ENCODE data around the gene STK33.
"Not testable (repeated sequence)": the region's sequence is repeated elsewhere in the genome, so short reads cannot be mapped to it uniquely, and the experiment has no call there.

Gene STK33

GRCh38 chr11:8533332-8533731 lies 60.7 kb downstream of the STK33 start:
- no peak for DNase-seq

DNA sequence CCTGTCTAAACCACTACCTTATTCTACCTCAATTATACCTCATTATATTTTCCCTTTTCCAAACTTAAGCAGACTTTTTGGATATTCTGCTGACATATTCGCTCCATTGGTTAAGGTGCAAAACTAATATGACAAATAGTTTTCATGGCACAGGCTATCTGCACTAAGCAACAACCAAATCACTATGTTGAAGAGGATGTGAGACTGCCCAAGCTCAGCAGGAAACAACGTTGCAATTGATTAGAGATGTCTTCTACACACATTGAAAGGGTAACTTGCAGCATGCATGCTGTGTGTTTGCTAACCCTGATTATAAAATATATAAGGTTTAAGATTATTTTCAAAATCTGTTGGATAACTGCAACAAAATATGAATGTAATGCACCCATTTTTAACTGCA lies 61.6 kb downstream of the STK33 start:
- DNase-seq = no peak

DNA sequence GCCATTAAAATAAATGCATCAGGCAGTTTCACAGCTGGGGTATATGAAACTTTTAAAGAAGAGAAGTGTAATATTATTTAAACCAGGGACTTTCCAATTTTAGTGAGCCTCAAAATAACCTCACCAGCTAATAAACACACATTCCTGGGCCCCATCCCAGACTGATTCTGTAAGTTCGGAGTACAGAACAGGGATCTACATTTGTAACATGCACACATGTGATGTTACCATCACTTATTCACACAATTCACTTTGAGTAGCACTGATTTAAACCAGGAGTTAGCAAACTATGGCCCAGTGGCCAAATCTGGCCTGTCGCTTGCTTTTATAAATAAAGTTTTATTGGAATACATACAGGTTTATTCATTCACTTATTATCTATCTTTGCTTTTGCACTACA lies 62.0 kb downstream of the STK33 start:
- DNase-seq = no peak

GRCh38 chr11:8531312-8531711 lies 62.7 kb downstream of the STK33 start:
- peak; percentile 44 to 69 for DNase-seq

DNA sequence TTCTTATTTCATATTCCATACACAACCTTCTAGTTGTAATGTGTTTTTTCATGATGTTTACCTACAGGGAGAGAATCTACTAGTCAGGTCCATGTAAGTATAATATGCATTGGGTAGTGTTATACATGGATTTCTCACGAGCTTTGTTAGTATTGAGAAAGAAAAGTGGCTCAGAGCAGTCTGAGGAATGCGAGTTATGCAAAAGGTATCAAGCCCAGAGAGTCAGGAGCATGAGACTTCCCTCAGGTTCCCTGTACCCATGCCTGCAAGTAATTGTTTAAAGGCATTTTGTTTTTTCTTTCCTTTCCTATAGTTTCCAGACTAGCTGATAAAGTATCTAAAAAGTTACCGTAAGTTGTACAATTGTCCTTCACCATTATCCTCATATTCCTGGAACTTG lies 66.1 kb downstream of the STK33 start:
- no peak for DNase-seq

- no peak for DNase-seq
These were observed 70.6 kb downstream of the STK33 start for GRCh38 chr11:8523396-8523795.

DNA sequence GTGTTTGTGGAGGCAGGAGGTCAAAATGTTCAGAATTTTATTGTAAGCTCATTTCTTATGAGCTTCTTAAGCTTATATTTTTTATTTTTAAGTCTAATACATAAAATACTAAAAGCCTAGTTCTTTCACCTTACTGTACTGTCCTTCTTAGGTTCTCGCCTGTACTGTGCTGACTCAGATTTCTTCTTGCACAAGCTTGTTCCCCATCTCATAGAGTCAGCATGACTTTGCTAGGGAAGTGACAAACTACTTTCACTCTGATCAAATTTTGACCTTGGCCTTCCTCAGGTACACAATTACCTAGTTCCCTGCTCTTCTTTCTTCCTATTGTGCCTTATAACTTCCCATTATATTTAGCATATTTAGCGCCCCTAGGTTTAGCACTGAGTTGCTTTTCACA lies 81.5 kb downstream of the STK33 start:
- DNase-seq = no peak

GRCh38 chr11:8503910-8504364 lies 90.1 kb downstream of the STK33 start:
- DNase-seq = no peak

DNA sequence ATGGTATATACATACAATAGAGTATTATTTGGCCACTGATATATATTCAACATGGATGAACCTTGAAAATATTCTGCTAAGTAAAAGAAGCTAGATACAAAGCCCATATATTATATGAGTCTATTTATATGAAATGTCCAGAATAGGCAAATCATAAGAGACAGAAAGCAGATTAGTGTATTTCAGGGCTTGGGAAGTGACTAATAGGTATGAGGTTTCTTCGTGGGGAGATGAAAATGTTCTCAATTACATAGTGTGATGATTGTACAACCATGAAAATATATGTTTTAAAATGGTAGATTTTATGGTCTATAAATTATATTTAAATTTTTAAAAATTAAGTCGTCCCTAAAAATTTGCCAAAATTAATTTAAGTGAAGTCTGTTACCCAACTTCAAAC lies 92.2 kb downstream of the STK33 start:
- no peak for DNase-seq

DNA sequence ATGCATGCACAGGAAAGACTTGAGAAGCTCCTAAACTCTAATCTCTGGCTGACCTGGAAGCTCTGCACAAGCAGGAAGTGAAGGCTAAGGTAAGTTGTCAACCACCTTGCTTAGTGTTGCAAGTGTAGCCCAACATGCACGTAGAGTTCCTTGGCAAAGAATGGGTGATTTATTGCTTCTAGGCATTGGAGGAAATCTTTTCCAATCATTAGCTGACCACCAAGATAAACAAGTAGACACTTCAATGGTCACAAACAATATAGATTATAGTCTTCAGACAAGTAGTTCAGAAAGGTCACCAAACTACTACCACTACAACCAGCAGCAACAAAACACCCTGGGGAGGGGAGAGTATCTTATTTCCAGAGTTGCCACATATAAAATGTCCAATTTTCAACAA lies 105.6 kb downstream of the STK33 start:
- no peak for DNase-seq

DNA sequence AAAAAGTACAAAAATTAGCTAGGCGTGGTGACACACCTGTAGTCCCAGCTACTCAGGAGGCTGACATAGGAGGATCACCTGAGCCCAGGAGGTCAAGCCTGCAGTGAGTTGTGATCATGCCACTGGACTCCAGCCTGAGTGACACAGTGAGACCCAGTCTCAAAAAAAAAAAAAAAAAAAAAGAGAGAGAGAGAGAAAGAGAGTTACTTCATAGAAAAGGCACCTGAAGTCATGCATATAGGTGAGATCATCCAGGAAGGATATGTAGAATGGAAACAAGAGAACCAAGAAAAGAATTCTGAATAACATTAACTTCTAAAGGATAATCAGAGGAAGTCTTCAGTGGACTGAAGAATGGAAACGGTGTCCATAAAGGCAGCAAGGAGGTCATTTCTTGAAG lies 106.8 kb downstream of the STK33 start:
- no peak for DNase-seq

- no peak for DNase-seq
These were observed 109.8 kb downstream of the STK33 start for GRCh38 chr11:8484251-8484650.

GRCh38 chr11:8480858-8481257 lies 113.2 kb downstream of the STK33 start:
- DNase-seq = no peak

DNA sequence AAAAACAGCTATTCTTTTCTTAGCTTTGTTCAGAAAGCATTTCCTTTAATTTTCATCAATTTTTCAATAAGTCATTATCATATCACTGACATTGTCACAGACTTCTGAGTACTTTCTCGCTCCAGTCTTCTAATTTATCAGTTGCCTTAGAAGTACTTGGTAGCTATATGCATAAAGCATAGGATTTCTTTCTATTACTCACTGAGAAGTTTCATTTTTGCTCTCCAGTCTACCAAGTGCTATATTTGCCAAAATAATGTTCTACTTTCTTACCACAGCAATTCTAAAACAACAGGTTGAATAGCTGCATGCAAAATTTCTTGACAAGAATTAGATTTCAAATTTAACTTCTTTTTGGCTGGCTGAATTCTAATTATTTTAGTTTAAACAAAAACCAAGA lies 116.3 kb downstream of the STK33 start:
- DNase-seq = no peak

GRCh38 chr11:8477151-8477550 lies 116.9 kb downstream of the STK33 start:
- no peak for DNase-seq

DNA sequence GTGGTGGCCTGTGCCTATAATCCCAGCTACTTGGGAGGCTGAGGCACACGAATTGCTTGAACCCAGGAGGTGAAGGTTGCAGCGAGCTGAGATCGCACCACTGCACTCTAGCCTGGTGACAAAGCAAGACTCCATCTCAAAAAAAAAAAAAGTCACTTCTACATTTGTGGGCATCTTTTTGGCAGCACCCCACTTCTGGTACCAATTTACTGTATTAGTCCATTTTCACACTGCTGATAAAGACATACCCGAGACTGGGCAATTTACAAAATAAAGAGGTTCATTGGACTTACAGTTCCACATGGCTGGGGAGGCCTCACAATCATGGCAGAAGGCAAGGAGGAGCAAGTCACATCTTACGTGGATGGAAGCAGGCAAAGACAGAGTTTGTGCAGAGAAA lies 126.2 kb downstream of the STK33 start:
- not testable (repeated sequence) for DNase-seq

GRCh38 chr11:8467356-8467755 lies 126.7 kb downstream of the STK33 start:
- not testable (repeated sequence) for DNase-seq

DNA sequence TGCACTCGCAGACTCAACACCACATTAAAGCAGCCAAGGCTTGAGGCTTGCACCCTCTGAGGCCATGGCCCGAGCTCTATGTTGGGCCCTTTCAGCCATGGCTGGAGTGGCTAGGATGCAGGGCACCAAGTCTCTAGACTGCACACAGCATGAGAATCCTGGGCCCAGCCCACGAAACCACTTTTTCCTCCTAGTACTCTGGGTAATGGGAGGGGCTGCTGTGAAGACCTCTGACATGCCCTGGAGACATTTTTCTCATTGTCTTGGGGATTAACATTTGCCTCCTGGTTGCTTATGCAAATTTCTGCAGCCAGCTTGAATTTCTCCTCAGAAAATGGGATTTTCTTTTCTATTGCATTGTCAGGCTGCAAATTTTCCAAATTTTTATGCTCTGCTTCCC lies 127.1 kb downstream of the STK33 start:
- DNase-seq = not testable (repeated sequence)

DNA sequence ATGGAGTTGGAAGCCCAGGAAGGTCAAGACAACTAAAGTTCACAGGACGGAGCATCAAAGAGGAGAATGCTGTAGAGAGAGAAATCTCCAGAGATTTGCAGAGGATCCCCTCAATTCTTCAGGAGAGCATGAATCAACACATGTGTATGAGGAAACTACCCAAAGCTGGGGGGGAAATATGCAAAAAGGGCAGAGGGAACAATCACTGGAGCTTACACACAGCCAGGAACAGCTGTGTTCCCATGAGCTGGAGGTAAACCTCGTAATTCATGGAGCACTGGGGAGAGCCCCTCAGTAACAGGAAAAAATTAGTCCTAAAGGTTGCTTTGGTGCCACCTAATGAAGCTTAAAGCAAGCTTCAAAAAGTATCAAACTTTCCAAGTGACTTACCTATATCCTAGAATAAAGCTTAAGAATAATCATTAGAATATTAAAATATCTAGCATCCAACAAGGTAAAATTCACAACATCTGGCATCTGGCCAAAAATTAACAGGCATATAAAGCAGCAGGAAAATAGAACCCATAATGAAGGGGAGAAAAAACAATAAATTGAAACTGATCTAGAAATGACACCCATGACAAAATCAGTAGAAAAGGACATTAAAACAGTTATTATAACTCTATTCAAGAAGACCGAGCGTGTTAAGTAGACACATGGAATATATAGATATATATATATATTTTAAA lies 134.2 kb downstream of the STK33 start:
- no peak for DNase-seq

DNA sequence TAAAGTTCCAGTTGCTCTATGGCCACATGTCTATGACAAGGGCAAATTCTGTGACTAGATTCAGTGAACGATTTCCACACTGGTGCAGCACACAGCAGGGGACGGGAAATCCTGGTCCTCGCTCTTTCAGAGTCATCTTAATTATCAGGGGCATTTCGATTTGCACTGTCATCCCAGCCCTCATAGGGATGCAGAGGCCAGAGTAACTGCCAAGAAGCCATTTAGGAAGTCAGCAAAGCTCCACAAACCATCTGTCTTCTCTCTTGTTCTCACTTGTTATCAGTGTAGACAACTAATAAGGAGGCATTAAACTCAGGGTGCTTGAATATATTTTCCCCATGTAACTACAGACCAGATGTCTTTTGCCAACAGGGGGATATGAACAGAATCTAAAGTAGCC lies 151.7 kb downstream of the STK33 start:
- no peak for DNase-seq

DNA sequence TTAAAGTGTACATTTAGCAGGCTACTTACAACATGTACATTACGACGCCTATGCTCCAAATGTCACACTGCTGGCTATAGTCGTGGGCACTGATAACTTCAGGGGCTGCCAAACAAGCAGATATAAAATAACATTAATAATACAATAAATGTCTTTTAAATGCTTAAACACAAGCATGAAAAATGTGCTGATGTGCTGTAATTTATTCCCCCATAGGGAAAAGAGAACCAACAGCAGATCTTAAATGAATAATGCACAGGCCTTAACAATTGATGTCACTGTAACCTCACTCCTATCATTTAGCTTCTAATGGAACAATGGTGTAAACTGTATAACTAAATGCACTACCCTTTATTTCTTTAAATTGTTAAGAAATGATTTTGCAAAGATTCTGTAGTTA lies 153.4 kb downstream of the STK33 start:
- DNase-seq = no peak

GRCh38 chr11:8429483-8429882 lies 164.5 kb downstream of the STK33 start:
- DNase-seq = no peak

- no peak for DNase-seq
These were observed 168.0 kb downstream of the STK33 start for GRCh38 chr11:8426076-8426475.

DNA sequence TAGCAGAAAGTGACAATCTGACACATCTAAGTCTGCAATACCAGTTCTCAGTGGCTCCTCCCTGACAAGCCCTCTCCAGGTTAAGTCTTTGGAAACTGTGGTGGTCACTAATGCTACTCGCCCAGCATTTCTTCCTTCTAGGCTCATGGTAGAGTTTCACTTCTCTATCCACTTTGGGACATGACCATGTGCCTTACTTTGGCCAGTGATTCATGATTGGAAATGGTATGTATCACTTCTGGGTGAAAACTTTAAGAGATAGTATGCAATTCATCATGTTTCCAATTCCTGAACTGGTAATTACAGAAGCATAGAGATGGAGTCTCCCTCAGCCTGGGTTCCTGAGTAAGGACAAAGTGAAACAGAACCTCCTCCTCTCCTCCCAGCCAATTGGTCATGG lies 178.8 kb downstream of the STK33 start:
- no peak for DNase-seq

- DNase-seq = no peak
These were observed 185.7 kb downstream of the STK33 start for GRCh38 chr11:8408151-8408941.
